ENCODE data around the gene RNF113B.

RNF113B gene

GRCh38 chr13:98203646-98204326 is 26.7 kb upstream of the RNF113B start:
- no peak for DNase-seq

GRCh38 chr13:98201984-98202383 is 24.9 kb upstream of the RNF113B start:
- DNase-seq = no peak

GRCh38 chr13:98201189-98201588 is 24.1 kb upstream of the RNF113B start:
- DNase-seq = no peak

GRCh38 chr13:98200211-98200878 is 23.3 kb upstream of the RNF113B start:
- DNase-seq = no peak

GRCh38 chr13:98199480-98199879 is 22.4 kb upstream of the RNF113B start:
- no peak for DNase-seq

- no peak for DNase-seq
Measured at GRCh38 chr13:98198683-98199082, 21.6 kb upstream of the RNF113B start.

- DNase-seq = no peak
Measured at GRCh38 chr13:98195054-98195791, 18.2 kb upstream of the RNF113B start.

GRCh38 chr13:98192008-98192407 is 14.9 kb upstream of the RNF113B start:
- DNase-seq = no peak

- DNase-seq = no peak
Measured at GRCh38 chr13:98190889-98191444, 13.9 kb upstream of the RNF113B start.

GRCh38 chr13:98189841-98190505 is 12.9 kb upstream of the RNF113B start:
- no peak for DNase-seq

GRCh38 chr13:98188544-98189166 is 11.6 kb upstream of the RNF113B start:
- DNase-seq = no peak

GRCh38 chr13:98187965-98188261 is 10.8 kb upstream of the RNF113B start:
- no peak for DNase-seq

- DNase-seq = no peak
Measured at GRCh38 chr13:98187155-98187964, 10.3 kb upstream of the RNF113B start.

GRCh38 chr13:98184792-98185191 is 7.7 kb upstream of the RNF113B start:
- no peak for DNase-seq

- no peak for DNase-seq
Measured at GRCh38 chr13:98182589-98182988, 5.5 kb upstream of the RNF113B start.

GRCh38 chr13:98182153-98182552 is 5.1 kb upstream of the RNF113B start:
- DNase-seq = no peak

GRCh38 chr13:98181111-98181815 is 4.2 kb upstream of the RNF113B start:
- no peak for DNase-seq

GRCh38 chr13:98180092-98180491 is 3.0 kb upstream of the RNF113B start:
- no peak for DNase-seq

- DNase-seq = no peak
Measured at GRCh38 chr13:98175823-98176222, 1.2 kb downstream of the RNF113B start.

GRCh38 chr13:98175043-98175442 is 2.0 kb downstream of the RNF113B start:
- DNase-seq = no peak

- DNase-seq = no peak
Measured at GRCh38 chr13:98174307-98174706, 2.8 kb downstream of the RNF113B start.

Data from NCI-H1105 (cell line).